Subcutaneous abdominal adipose tissue (tissue), 5 donors: ENCODE data around the gene MBD4.
"Not testable (repeated sequence)": the region's sequence is repeated elsewhere in the genome, so short reads cannot be mapped to it uniquely, and the experiment has no call there.

Experiments used
- H3K27ac ChIP-seq: one replicate; pipeline ENCODE4 v1.7.0; 2013; ENCODE audit warnings: low read depth, mild to moderate bottlenecking, inconsistent platforms, low read length, moderate library complexity
- H3K27me3 ChIP-seq, 5 donors: one replicate each; pipeline ENCODE4 v1.7.0; 2013; ENCODE audit warnings: low read length in 5 of 5, inconsistent platforms in 1 of 5; ENCODE audit not compliant: control insufficient read depth in 5 of 5, insufficient read depth in 4 of 5
- H3K36me3 ChIP-seq, 5 donors: one replicate each; pipeline ENCODE4 v1.7.0; 2013; ENCODE audit warnings: low read length in 5 of 5; ENCODE audit not compliant: control insufficient read depth in 5 of 5, insufficient read depth in 5 of 5
- H3K4me1 ChIP-seq, 5 donors: one replicate each; pipeline ENCODE4 v1.7.0; 2013; ENCODE audit warnings: low read length in 5 of 5, mild to moderate bottlenecking in 3 of 5, moderate library complexity in 1 of 5; ENCODE audit not compliant: control insufficient read depth in 5 of 5, insufficient read depth in 5 of 5
- H3K4me3 ChIP-seq, 5 donors: one replicate each; pipeline ENCODE4 v1.7.0; 2013; ENCODE audit warnings: low read length in 5 of 5, low read depth in 1 of 5
- H3K9ac ChIP-seq, 5 donors: one replicate each; pipeline ENCODE4 v1.7.0; 2013; ENCODE audit warnings: low read length in 5 of 5, mild to moderate bottlenecking in 4 of 5, moderate library complexity in 3 of 5
- H3K9me3 ChIP-seq, 5 donors: one replicate each; pipeline ENCODE4 v1.7.0; 2013; ENCODE audit warnings: low read length in 5 of 5; ENCODE audit not compliant: control insufficient read depth in 5 of 5
- donor health status: healthy.
- donor health status: healthy.
- donor health status: healthy.
- donor health status: healthy.
- donor health status: healthy.

Gene MBD4

DNA sequence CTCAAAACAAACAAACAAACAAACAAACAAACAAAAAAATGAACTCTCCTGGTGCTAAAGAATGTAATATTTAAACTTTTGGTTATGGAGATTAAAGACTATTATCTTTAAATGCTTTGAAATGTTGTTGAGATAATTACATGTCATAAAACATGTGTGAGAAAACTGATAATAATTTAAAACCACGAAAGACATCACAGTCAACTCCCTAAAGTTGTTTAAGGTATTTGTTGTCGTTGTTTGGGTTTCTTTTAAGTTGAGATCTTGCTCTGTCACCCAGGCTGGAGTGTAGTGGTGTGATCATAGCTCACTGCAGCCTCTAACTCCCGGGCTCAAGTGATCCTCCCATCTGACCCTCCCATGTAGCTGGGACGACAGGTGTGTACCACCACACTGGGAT lies 23.3 kb downstream of the MBD4 start:
- no peak overlapping the region for H3K9ac ChIP-seq
- no peak overlapping the region for H3K27ac ChIP-seq
- peaks cover 0 to 19% (median 17%) of the 10 kb centered on the region in 5 donors for H3K4me1 ChIP-seq
- no peak overlapping the region for H3K4me3 ChIP-seq
- H3K27me3 ChIP-seq: no peaks in the 10 kb centered on the region
- no peaks in the 10 kb centered on the region for H3K9me3 ChIP-seq
- no peaks in the 10 kb centered on the region for H3K36me3 ChIP-seq

DNA sequence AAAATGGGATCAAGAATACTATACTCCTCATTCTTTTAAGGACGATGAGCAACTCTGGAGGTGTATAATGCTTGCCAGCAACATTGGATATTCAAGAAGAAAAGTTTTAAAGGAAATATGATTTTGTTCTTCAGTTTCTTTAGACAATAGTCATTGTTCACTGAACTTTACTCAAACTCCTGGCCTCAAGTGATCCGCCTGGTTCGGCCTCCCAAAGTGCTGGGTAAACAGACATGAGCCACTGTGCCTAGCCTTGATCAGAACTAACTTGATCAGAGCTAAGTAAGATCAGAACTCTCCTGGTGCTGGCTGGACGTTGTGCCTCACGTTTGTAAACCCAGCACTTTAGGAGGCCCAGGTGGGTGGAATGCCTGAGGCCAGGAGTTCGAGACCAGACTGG lies 23.9 kb downstream of the MBD4 start:
- Histone ChIP-seq H3K36me3 (no peaks in the 10 kb centered on the region), H3K27me3 (no peaks in the 10 kb centered on the region)

DNA sequence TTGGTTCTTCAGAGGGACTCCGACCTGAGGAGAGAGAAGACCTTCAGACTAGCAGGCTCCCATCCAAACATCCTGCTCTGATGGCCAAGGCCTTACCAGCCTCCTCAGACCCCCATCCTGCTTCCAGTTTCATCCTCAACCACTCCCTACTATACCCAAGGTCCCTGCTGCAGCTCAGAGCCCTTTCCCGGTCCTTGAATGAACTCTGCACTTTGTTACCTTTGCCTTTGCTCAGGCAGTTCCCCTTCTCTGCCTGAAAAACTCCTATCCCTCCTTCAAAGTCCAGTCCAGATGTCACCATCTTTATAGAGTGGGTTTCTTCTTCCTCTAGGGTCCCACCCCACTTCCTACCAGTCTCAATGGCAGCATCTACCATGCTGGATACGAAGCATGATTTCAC lies 24.4 kb downstream of the MBD4 start:
- H3K4me3 ChIP-seq: no peak overlapping the region
- peaks cover 0 to 19% (median 17%) of the 10 kb centered on the region in 5 donors for H3K4me1 ChIP-seq
- H3K27ac ChIP-seq: no peak overlapping the region
- H3K9ac ChIP-seq: no peak overlapping the region
- H3K36me3 ChIP-seq: no peaks in the 10 kb centered on the region
- H3K27me3 ChIP-seq: no peaks in the 10 kb centered on the region
- no peaks in the 10 kb centered on the region for H3K9me3 ChIP-seq

More for the DNA sequence above, 23.9 kb downstream of the MBD4 start:
- H3K9me3 ChIP-seq: no peaks in the 10 kb centered on the region
- no peak overlapping the region for H3K4me3 ChIP-seq
- H3K9ac ChIP-seq: no peak overlapping the region
- H3K27ac ChIP-seq: no peak overlapping the region
- H3K4me1 ChIP-seq: peaks cover 0 to 19% (median 17%) of the 10 kb centered on the region in 5 donors

DNA sequence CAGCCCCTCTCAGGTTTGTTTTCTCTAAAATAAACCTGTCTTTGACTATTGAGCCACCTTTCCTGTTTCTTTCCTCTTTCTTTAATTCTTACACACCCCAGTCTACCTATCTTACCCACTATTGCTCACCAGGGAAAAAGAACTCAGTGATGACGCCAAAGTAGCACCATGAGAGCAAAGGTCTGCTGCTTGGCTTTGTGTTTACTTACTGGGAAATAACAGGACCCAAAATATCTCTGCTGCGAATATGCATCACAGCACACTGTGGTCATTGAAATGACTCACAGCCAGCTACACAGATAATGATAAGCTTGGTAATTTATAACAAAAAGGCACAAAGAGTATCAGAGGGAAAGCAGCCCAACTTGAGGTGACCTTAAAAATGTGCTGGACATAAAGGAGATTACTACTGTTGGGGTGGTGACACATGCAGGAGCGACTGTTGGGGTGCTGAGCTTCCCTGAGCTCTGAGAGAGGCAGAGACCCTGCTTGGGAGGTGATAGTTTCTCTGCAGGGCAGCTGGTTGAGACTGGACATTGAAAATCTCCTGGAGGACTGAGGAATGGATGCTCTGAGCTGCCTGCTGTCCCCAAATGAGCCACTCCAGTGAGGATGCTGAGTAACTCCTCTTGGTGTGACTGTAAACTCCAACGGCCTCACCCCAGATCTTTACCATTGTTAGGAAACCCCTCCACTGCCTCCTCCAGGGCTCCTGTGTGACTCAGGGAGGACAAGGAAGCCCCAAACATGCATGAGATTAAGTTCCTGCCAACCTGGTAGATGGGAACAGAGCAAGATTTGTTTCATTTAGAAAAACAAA lies 25.9 kb downstream of the MBD4 start:
- Histone ChIP-seq H3K4me1 (peaks cover 0 to 19% (median 16%) of the 10 kb centered on the region in 5 donors), H3K9me3 (no peaks in the 10 kb centered on the region), H3K4me3 (no peak overlapping the region), H3K9ac (no peak overlapping the region), H3K36me3 (no peaks in the 10 kb centered on the region), H3K27me3 (no peaks in the 10 kb centered on the region), H3K27ac (no peak overlapping the region)

DNA sequence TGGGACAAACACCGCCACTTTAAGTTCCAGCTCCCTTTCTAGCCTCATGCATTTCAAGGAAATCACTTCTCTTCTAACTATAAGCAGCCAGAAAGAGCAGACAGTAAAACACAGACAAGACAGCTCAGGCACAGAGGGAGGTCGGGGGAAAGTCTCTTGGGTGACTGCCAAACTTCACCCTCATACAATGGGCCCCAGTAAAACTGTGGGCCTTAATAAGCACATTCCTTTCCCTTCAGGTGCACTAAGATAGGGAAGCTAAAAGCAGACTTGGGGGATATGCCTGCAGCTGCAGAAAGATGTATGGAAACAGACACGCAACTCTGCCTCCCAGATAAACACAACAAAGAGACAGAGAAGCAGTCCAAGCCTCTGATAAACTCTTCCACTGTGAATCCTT lies 26.5 kb downstream of the MBD4 start:
- not testable (repeated sequence) for H3K9ac ChIP-seq, H3K9me3 ChIP-seq, H3K27ac ChIP-seq, H3K36me3 ChIP-seq, H3K4me3 ChIP-seq, H3K27me3 ChIP-seq
- H3K4me1 ChIP-seq: peaks cover 0 to 13% (median 10%) of the 10 kb centered on the region in 5 donors

DNA sequence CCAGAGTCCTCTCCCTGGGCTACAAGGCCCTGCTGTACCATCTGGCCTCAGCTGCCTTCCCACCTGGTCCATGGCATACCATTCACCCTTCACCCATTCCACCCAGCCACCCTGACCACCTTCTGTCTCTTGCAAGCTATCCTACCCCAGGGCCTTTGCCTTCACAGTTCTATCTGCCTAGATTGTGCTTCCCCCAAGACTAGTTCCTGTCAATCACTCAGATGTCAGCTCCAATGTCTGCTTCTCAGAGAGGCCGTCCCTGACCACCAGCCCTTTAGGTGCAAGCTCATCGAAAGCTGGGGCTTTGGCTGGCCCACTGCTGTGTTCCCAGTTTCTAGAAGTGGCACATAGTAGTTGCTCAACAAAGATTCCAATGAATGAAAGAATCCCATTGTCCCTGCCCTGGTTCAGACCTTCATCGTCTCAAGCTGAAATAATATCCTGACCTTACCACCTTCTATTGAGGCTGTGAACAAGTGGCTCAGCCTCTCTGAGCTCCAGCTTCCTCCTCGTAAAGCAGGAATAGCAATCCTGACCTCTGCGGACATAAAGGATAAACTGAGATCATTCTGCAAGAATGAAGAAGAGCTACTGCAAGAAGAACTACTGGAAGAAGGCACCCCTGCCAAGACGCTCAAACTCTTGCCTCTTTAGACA lies 27.1 kb downstream of the MBD4 start:
- H3K4me1 ChIP-seq: peaks cover 0 to 7% (median 5%) of the 10 kb centered on the region in 5 donors
- H3K36me3 ChIP-seq: no peaks in the 10 kb centered on the region
- no peaks in the 10 kb centered on the region for H3K9me3 ChIP-seq
- no peak overlapping the region for H3K4me3 ChIP-seq
- no peak overlapping the region for H3K9ac ChIP-seq
- H3K27me3 ChIP-seq: no peaks in the 10 kb centered on the region
- H3K27ac ChIP-seq: no peak overlapping the region

DNA sequence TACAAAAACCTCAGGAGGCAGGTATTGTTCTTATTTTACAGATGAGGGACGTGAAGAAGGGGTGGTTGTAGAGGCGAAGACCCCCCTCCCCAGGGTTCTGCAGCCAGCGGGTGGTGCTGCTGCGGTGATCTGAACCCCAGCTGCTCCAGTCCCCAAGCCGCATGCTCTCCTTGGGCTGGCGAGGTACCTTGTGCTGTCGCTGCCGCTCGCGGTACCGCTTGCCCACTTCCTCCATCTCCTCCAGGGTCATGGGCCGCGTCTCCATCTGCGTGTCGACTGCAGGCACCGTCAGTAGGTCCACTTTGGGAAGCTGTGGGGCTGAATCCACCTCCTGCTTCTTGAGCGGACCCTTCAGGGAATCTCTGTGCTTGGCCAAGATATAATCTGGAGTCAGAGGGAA lies 28.8 kb downstream of the MBD4 start:
- Histone ChIP-seq H3K27ac (no peak overlapping the region), H3K9me3 (no peaks in the 10 kb centered on the region), H3K4me3 (no peak overlapping the region), H3K36me3 (no peaks in the 10 kb centered on the region), H3K27me3 (no peaks in the 10 kb centered on the region), H3K9ac (no peak overlapping the region), H3K4me1 (peaks cover 0 to 4% (median 0%) of the 10 kb centered on the region in 5 donors)

DNA sequence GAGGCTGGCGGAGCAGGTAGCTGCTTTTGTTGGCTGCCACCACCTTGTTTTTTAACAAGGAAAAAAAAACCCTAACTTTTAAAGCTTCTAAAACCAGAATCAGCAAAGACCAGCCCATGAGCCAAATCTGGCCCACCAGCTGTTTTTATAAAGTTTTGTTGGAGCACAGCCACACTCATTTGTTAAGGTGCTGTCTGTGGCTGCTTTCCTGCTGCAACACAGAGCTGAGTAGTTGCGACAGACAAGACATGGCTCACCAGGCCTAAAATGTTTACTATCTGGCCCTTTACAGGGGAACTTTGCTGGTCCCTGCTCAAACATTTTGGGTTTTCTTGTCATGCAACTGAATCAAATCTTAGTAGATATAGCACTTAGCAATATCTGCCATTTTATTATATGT lies 30.2 kb downstream of the MBD4 start:
- H3K4me1 ChIP-seq: peaks cover 0 to 4% (median 0%) of the 10 kb centered on the region in 5 donors
- H3K9me3 ChIP-seq: no peaks in the 10 kb centered on the region
- H3K27ac ChIP-seq: no peak overlapping the region
- no peak overlapping the region for H3K4me3 ChIP-seq
- no peaks in the 10 kb centered on the region for H3K36me3 ChIP-seq
- H3K27me3 ChIP-seq: no peaks in the 10 kb centered on the region
- no peak overlapping the region for H3K9ac ChIP-seq

DNA sequence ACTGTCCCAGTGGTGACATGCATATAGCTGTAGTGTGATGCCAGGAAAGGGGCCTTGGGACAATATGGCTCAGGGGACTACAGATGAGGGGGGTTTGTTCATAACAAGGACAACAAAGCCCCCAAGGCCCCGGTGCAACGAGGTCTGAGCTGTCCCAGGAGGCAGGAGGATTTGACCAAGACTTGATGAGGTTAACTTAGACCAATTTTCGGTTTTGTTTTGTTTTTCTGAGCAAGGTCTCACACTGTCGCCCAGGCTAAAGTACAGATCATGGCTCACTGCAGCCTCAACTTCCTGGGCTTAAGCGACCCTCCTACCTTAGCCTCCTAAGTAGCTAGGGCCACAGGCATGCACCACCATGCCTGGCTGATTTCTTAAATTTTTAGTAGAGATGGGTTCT lies 35.1 kb downstream of the MBD4 start:
- no peaks in the 10 kb centered on the region for H3K36me3 ChIP-seq
- H3K4me1 ChIP-seq: peaks cover 1 to 14% (median 12%) of the 10 kb centered on the region in 5 donors
- H3K27ac ChIP-seq: no peak overlapping the region
- no peak overlapping the region for H3K9ac ChIP-seq
- H3K4me3 ChIP-seq: no peak overlapping the region
- no peaks in the 10 kb centered on the region for H3K27me3 ChIP-seq
- H3K9me3 ChIP-seq: no peaks in the 10 kb centered on the region

DNA sequence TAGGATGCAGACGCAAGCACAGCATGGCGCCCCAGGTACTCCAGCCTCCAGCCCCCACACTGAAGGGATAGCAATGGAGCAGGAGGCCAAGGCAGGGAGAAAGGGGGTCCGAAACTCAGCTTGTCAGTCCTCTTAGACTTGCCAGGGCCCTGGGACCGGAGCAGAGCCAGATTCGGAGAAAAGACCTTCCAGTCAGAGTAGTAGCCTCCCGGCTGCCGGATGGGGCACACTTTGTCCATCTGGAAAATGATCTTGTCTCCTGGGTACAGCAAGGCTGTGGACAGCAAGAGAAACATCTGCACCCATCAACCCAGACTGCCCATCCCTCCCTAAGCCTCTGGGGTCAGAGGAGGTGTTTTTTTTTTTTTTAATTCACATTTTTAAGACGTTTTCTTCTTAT lies 35.6 kb downstream of the MBD4 start:
- Histone ChIP-seq H3K27me3 (no peaks in the 10 kb centered on the region), H3K9ac (no peak overlapping the region), H3K36me3 (no peaks in the 10 kb centered on the region), H3K4me3 (no peak overlapping the region), H3K4me1 (peaks cover 1 to 14% (median 12%) of the 10 kb centered on the region in 5 donors), H3K9me3 (no peaks in the 10 kb centered on the region), H3K27ac (no peak overlapping the region)
